ENCODE data around the gene PLA1A.
A peak's percentile ranks its signal among the peaks of the same experiment; 100 is the strongest.

PLA1A gene

GRCh38 chr3:119608405-119609000, 10.8 kb downstream of the PLA1A start:
- DNase-seq (ENCODE audit: low spot score): no peak

- no peak for DNase-seq (ENCODE audit: low spot score)
Observed at GRCh38 chr3:119609301-119609700, 11.6 kb downstream of the PLA1A start.

GRCh38 chr3:119611664-119612063, 14.0 kb downstream of the PLA1A start:
- no peak for DNase-seq (ENCODE audit: low spot score)

- no peak for DNase-seq (ENCODE audit: low spot score)
Observed at GRCh38 chr3:119613201-119613600, 15.5 kb downstream of the PLA1A start.

- no peak for DNase-seq (ENCODE audit: low spot score)
Observed at GRCh38 chr3:119613872-119614271, 16.2 kb downstream of the PLA1A start.

GRCh38 chr3:119616056-119616455, 18.4 kb downstream of the PLA1A start:
- no peak for DNase-seq (ENCODE audit: low spot score)

- no peak for DNase-seq (ENCODE audit: low spot score)
Observed at GRCh38 chr3:119619094-119619493, 21.4 kb downstream of the PLA1A start.

GRCh38 chr3:119620899-119621298, 23.2 kb downstream of the PLA1A start:
- no peak for DNase-seq (ENCODE audit: low spot score)

- DNase-seq (ENCODE audit: low spot score): no peak
Observed at GRCh38 chr3:119624002-119624720, 26.5 kb downstream of the PLA1A start.

- no peak for DNase-seq (ENCODE audit: low spot score)
Observed at GRCh38 chr3:119625451-119626153, 27.9 kb downstream of the PLA1A start.

- DNase-seq (ENCODE audit: low spot score): no peak
Observed at GRCh38 chr3:119626196-119626595, 28.5 kb downstream of the PLA1A start.

- DNase-seq (ENCODE audit: low spot score): peak; percentile 75
Observed at GRCh38 chr3:119627461-119627860, 29.8 kb downstream of the PLA1A start.

GRCh38 chr3:119628390-119628789, 30.7 kb downstream of the PLA1A start:
- no peak for DNase-seq (ENCODE audit: low spot score)

GRCh38 chr3:119628816-119629445, 31.2 kb downstream of the PLA1A start:
- DNase-seq (ENCODE audit: low spot score): no peak

GRCh38 chr3:119630128-119630879, 32.6 kb downstream of the PLA1A start:
- DNase-seq (ENCODE audit: low spot score): no peak

GRCh38 chr3:119630880-119631329, 33.2 kb downstream of the PLA1A start:
- DNase-seq (ENCODE audit: low spot score): no peak

GRCh38 chr3:119631516-119631915, 33.8 kb downstream of the PLA1A start:
- peak; percentile 46 for DNase-seq (ENCODE audit: low spot score)

- no peak for DNase-seq (ENCODE audit: low spot score)
Observed at GRCh38 chr3:119632216-119632615, 34.5 kb downstream of the PLA1A start.

GRCh38 chr3:119632829-119633228, 35.1 kb downstream of the PLA1A start:
- no peak for DNase-seq (ENCODE audit: low spot score)

GRCh38 chr3:119635719-119636118, 38.0 kb downstream of the PLA1A start:
- DNase-seq (ENCODE audit: low spot score): no peak

- DNase-seq (ENCODE audit: low spot score): no peak
Observed at GRCh38 chr3:119636249-119636648, 38.6 kb downstream of the PLA1A start.
